Measurements from ENCODE around the gene CTDSPL.

Gene CTDSPL

DNA sequence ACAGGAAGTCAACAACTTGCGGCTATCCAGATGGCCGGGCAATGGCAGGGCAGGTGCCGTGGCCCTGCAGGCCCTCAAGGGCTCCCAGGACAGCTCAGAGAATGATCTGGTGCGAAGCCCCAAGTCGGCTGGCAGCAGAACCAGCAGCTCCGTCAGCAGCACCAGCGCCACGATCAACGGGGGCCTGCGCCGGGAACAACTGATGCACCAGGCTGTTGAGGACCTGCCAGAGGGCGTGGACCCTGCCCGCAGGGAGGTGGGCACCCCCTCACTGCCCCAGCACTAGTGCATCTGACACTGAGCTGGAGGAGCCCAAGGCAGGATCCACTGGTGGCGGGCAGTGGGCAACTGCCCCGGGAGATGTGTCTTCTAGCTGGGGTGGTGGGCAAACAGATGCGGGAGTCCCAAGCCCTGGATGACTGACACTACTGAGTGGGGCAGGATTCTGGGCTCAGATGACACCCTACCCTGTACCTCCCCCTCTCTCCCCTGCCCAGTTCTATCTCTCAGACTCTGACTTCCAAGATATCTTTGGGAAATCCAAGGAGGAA lies 144.8 kb downstream of the CTDSPL start:
- no peak overlapping the region for H3K4me3 ChIP-seq (ENCODE audit: low read depth, low read length)
- H3K9me3 ChIP-seq (ENCODE audit: control insufficient read depth, insufficient read depth, low read depth, low read length), result no peaks in the 10 kb centered on the region
- H3K4me1 ChIP-seq (ENCODE audit: control insufficient read depth, insufficient read depth, low read length), result no peaks in the 10 kb centered on the region
- no peak for TF ChIP-seq ZNF664 (tag by site-specific recombination; IDR thresholded peaks at IDR 0.05)
- TF ChIP-seq, protein P1, sequence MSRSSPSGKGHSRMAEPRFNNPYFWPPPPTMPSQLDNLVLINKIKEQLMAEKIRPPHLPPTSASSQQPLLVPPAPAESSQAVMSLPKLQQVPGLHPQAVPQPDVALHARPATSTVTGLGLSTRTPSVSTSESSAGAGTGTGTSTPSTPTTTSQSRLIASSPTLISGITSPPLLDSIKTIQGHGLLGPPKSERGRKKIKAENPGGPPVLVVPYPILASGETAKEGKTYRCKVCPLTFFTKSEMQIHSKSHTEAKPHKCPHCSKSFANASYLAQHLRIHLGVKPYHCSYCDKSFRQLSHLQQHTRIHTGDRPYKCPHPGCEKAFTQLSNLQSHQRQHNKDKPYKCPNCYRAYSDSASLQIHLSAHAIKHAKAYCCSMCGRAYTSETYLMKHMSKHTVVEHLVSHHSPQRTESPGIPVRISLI (tag by site-specific recombination; IDR thresholded peaks at IDR 0.05), result no peak
- TF ChIP-seq ZNF169 (tag by site-specific recombination; IDR thresholded peaks at IDR 0.05), result no peak
- TF ChIP-seq MEIS1 (CRISPR knock-in tag; IDR thresholded peaks at IDR 0.05; ENCODE audit: borderline replicate concordance), result no peak
- no peak for TF ChIP-seq ZNF239 (tag by site-specific recombination; IDR thresholded peaks at IDR 0.05)
- no peak for TF ChIP-seq ZBTB1 (tag by site-specific recombination; IDR thresholded peaks at IDR 0.05)
- TF ChIP-seq ZNF121 (tag by site-specific recombination; IDR thresholded peaks at IDR 0.05), result no peak
- TF ChIP-seq ZXDB (tag by site-specific recombination; IDR thresholded peaks at IDR 0.05), result no peak
- TF ChIP-seq ZNF555 (tag by site-specific recombination; conservative IDR thresholded peaks at IDR 0.05), result no peak
- no peak for TF ChIP-seq ZNF146 (tag by site-specific recombination; IDR thresholded peaks at IDR 0.05)
- no peak for TF ChIP-seq ZNF658 (tag by site-specific recombination; IDR thresholded peaks at IDR 0.05)
- TF ChIP-seq, protein P2, sequence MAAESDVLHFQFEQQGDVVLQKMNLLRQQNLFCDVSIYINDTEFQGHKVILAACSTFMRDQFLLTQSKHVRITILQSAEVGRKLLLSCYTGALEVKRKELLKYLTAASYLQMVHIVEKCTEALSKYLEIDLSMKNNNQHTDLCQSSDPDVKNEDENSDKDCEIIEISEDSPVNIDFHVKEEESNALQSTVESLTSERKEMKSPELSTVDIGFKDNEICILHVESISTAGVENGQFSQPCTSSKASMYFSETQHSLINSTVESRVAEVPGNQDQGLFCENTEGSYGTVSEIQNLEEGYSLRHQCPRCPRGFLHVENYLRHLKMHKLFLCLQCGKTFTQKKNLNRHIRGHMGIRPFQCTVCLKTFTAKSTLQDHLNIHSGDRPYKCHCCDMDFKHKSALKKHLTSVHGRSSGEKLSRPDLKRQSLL (tag by site-specific recombination; IDR thresholded peaks at IDR 0.05), result no peak
- TF ChIP-seq, protein P3, sequence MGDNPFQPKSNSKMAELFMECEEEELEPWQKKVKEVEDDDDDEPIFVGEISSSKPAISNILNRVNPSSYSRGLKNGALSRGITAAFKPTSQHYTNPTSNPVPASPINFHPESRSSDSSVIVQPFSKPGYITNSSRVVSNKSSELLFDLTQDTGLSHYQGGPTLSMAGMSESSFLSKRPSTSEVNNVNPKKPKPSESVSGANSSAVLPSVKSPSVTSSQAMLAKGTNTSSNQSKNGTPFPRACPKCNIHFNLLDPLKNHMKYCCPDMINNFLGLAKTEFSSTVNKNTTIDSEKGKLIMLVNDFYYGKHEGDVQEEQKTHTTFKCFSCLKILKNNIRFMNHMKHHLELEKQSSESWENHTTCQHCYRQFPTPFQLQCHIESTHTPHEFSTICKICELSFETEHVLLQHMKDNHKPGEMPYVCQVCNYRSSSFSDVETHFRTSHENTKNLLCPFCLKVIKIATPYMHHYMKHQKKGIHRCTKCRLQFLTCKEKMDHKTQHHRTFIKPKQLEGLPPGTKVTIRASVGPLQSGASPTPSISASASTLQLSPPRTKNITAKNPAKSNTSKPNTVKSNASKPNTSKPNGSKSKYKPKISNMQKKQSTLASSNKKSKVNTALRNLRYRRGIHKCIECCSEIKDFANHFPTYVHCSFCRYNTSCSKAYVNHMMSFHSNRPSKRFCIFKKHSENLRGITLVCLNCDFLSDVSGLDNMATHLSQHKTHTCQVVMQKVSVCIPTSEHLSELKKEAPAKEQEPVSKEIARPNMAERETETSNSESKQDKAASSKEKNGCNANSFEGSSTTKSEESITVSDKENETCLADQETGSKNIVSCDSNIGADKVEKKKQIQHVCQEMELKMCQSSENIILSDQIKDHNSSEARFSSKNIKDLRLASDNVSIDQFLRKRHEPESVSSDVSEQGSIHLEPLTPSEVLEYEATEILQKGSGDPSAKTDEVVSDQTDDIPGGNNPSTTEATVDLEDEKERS (tag by site-specific recombination; IDR thresholded peaks at IDR 0.05), result no peak
- TF ChIP-seq ZSCAN16 (tag by site-specific recombination; IDR thresholded peaks at IDR 0.05), result no peak
- TF ChIP-seq ZNF211 (tag by site-specific recombination; IDR thresholded peaks at IDR 0.05; ENCODE audit: low read depth), result no peak
- TF ChIP-seq SCRT2 (tag by site-specific recombination; IDR thresholded peaks at IDR 0.05), result no peak
- no peak for TF ChIP-seq ZBTB21 (tag by site-specific recombination; IDR thresholded peaks at IDR 0.05)
- no peak for TF ChIP-seq YY2 (tag by site-specific recombination; IDR thresholded peaks at IDR 0.05)
- POLR2A ChIA-PET, result interaction anchor here (0.7 kb wide), 1 partner anchor 469 kb away, joined by 4 read pairs; no protein-coding TSS in a partner anchor
- H3K27ac ChIP-seq (ENCODE audit: extremely low read depth, low read depth, low read length), result no peak overlapping the region
- peaks cover 0 to 4% of the 10 kb centered on the region in 2 experiments; a peak in 1 of 3 replicates for H3K36me3 ChIP-seq (ENCODE audit: control insufficient read depth in 2 of 2, insufficient read depth in 1 of 2, low read length in 2 of 2)
- CTCF ChIA-PET, result no interaction called here

DNA sequence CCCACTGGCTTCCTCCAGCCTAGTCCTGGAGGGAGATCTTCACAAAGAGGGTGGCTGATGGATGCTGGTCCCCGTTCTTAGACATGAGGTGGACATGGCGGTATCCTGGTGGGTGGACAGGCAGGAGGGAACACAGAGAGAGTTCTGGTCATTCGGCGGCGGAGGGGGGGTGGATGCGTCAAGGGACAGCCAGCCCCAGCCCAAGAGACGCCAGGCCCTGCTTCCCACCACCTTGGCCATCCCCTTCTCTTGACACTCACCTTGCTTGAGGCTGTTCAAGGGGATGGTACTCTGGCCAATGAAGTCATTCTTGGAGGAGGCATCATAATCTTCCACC lies 146.0 kb downstream of the CTDSPL start:
- peaks cover 0 to 4% of the 10 kb centered on the region in 2 experiments; a peak in 1 of 3 replicates for H3K36me3 ChIP-seq (ENCODE audit: control insufficient read depth in 2 of 2, insufficient read depth in 1 of 2, low read length in 2 of 2)
- ChIA-PET CTCF (interaction anchor here (0.7 kb wide), 1 partner anchor 11 kb away, joined by 3 read pairs; no protein-coding TSS in a partner anchor), POLR2A (no interaction called here)
- TF ChIP-seq SP3 (tag by site-specific recombination; IDR thresholded peaks at IDR 0.05) (no peak), ZNF174 (tag by site-specific recombination; IDR thresholded peaks at IDR 0.05) (no peak), ZNF214 (tag by site-specific recombination; IDR thresholded peaks at IDR 0.05; ENCODE audit: borderline replicate concordance) (no peak), YY1 (tag by site-specific recombination; IDR thresholded peaks at IDR 0.05) (no peak), MZF1 (tag by site-specific recombination; IDR thresholded peaks at IDR 0.05; ENCODE audit: borderline replicate concordance) (no peak), ZNF677 (tag by site-specific recombination; IDR thresholded peaks at IDR 0.05) (no peak), ZNF146 (tag by site-specific recombination; IDR thresholded peaks at IDR 0.05) (no peak), BCL11B (tag by site-specific recombination; IDR thresholded peaks at IDR 0.05; ENCODE audit: low read depth) (no peak), ZNF112 (tag by site-specific recombination; IDR thresholded peaks at IDR 0.05) (no peak), ZNF585B (tag by site-specific recombination; IDR thresholded peaks at IDR 0.05) (no peak)
- TF ChIP-seq, protein P4, sequence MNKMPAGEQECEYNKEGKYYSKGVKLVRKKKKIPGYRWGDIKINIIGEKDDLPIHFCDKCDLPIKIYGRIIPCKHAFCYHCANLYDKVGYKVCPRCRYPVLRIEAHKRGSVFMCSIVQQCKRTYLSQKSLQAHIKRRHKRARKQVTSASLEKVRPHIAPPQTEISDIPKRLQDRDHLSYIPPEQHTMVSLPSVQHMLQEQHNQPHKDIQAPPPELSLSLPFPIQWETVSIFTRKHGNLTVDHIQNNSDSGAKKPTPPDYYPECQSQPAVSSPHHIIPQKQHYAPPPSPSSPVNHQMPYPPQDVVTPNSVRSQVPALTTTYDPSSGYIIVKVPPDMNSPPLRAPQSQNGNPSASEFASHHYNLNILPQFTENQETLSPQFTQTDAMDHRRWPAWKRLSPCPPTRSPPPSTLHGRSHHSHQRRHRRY (tag by site-specific recombination; IDR thresholded peaks at IDR 0.05), result no peak
- TF ChIP-seq, protein P2 (tag by site-specific recombination; IDR thresholded peaks at IDR 0.05), result no peak

More for the DNA sequence above, 146.0 kb downstream of the CTDSPL start:
- Histone ChIP-seq H3K27ac (ENCODE audit: extremely low read depth, low read depth, low read length) (no peak overlapping the region), H3K9me3 (ENCODE audit: control insufficient read depth, insufficient read depth, low read depth, low read length) (no peaks in the 10 kb centered on the region), H3K4me1 (ENCODE audit: control insufficient read depth, insufficient read depth, low read length) (no peaks in the 10 kb centered on the region), H3K4me3 (ENCODE audit: low read depth, low read length) (no peak overlapping the region)
